ENCODE data around the gene C22orf39.

The C22orf39 gene

GRCh38 chr22:19396561-19396933, 51.0 kb downstream of the C22orf39 start:
- TF ChIP-seq, protein P1, sequence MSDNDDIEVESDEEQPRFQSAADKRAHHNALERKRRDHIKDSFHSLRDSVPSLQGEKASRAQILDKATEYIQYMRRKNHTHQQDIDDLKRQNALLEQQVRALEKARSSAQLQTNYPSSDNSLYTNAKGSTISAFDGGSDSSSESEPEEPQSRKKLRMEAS (IDR thresholded peaks at IDR 0.05), result no peak
- TF ChIP-seq CREB1 (IDR thresholded peaks at IDR 0.05; ENCODE audit: low read depth), result no peak
- TF ChIP-seq RAD21 (IDR thresholded peaks at IDR 0.05; ENCODE audit: low read depth), result no peak
- TF ChIP-seq FOXM1 (IDR thresholded peaks at IDR 0.05; ENCODE audit: borderline replicate concordance, low read depth), result no peak
- TF ChIP-seq USF1 (IDR thresholded peaks at IDR 0.05), result no peak
- no peak for TF ChIP-seq NFIC (IDR thresholded peaks at IDR 0.05)
- TF ChIP-seq REST (IDR thresholded peaks at IDR 0.05; ENCODE audit: low read depth), result no peak
- no peak for TF ChIP-seq TEAD4 (IDR thresholded peaks at IDR 0.05)

GRCh38 chr22:19395276-19395675, 52.2 kb downstream of the C22orf39 start:
- TF ChIP-seq YY1 (IDR thresholded peaks at IDR 0.05; ENCODE audit: low read depth) (no peak), ZBTB7A (IDR thresholded peaks at IDR 0.05; ENCODE audit: low read depth) (no peak), FOXM1 (IDR thresholded peaks at IDR 0.05; ENCODE audit: borderline replicate concordance, low read depth) (no peak), TAF1 (IDR thresholded peaks at IDR 0.05; ENCODE audit: low read depth) (no peak), EP300 (IDR thresholded peaks at IDR 0.05; ENCODE audit: borderline replicate concordance) (no peak), TEAD4 (IDR thresholded peaks at IDR 0.05) (no peak), EGR1 (IDR thresholded peaks at IDR 0.05) (no peak), USF1 (IDR thresholded peaks at IDR 0.05) (no peak), CEBPB (IDR thresholded peaks at IDR 0.05) (no peak), REST (IDR thresholded peaks at IDR 0.05; ENCODE audit: low read depth) (no peak), CREB1 (IDR thresholded peaks at IDR 0.05; ENCODE audit: low read depth) (no peak)
- TF ChIP-seq, protein P1 (IDR thresholded peaks at IDR 0.05), result no peak

- no peak for TF ChIP-seq RAD21 (IDR thresholded peaks at IDR 0.05; ENCODE audit: low read depth)
- no peak for TF ChIP-seq USF1 (IDR thresholded peaks at IDR 0.05)
Observed at GRCh38 chr22:19394274-19395050, 53.0 kb downstream of the C22orf39 start.

GRCh38 chr22:19393704-19394103, 53.8 kb downstream of the C22orf39 start:
- TF ChIP-seq, protein P1 (IDR thresholded peaks at IDR 0.05), result no peak
- TF ChIP-seq FOXM1 (IDR thresholded peaks at IDR 0.05; ENCODE audit: borderline replicate concordance, low read depth), result no peak
- no peak for TF ChIP-seq USF1 (IDR thresholded peaks at IDR 0.05)
- TF ChIP-seq EGR1 (IDR thresholded peaks at IDR 0.05), result no peak
- no peak for TF ChIP-seq TAF1 (IDR thresholded peaks at IDR 0.05; ENCODE audit: low read depth)
- no peak for TF ChIP-seq YY1 (IDR thresholded peaks at IDR 0.05; ENCODE audit: low read depth)
- no peak for TF ChIP-seq TEAD4 (IDR thresholded peaks at IDR 0.05)
- no peak for TF ChIP-seq TCF12 (IDR thresholded peaks at IDR 0.05; ENCODE audit: low read depth)
- TF ChIP-seq EP300 (IDR thresholded peaks at IDR 0.05; ENCODE audit: borderline replicate concordance), result no peak
- no peak for TF ChIP-seq RAD21 (IDR thresholded peaks at IDR 0.05; ENCODE audit: low read depth)
- TF ChIP-seq ZBTB7A (IDR thresholded peaks at IDR 0.05; ENCODE audit: low read depth), result no peak
- TF ChIP-seq CREB1 (IDR thresholded peaks at IDR 0.05; ENCODE audit: low read depth), result no peak
- no peak for TF ChIP-seq CEBPB (IDR thresholded peaks at IDR 0.05)
- TF ChIP-seq NFIC (IDR thresholded peaks at IDR 0.05), result no peak
- no peak for TF ChIP-seq REST (IDR thresholded peaks at IDR 0.05; ENCODE audit: low read depth)

Data from Ishikawa (cell line).